ENCODE data around the gene GSDME. TPM values are rescaled to one million over a fixed set of nuclear protein-coding genes. Genes with fewer than 3 reads are reported as not detected.

The GSDME gene
- polyA plus RNA-seq, 1 of the 3 experiments (the other 2 are of a cell fraction), result 109 TPM

DNA sequence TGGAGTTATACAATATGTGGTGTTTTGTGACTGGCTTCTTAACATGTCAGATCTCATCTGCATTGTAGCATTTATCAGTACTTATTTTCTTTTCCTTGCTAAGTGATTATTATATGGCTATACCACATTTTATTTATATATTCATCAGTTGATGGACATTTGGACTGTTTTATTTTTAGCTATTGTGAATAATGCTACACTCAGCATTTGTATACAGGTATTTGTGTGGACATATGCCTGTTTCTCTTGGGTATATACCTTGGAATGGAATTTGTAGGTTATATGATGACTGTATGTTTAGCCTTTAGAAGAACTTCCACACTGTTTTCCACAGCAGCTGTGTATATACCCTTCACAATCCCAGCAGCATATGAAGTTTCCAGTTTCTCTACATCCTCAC, 86.5 kb downstream of the GSDME start:
- TF ChIP-seq FOXJ3 (CRISPR knock-in tag; IDR thresholded peaks at IDR 0.05) (no peak), FOXM1 (IDR thresholded peaks at IDR 0.05; ENCODE audit: low read depth) (no peak), CTCF (IDR thresholded peaks at IDR 0.05) (no peak), ELF1 (IDR thresholded peaks at IDR 0.05) (no peak), NRF1 (IDR thresholded peaks at IDR 0.05; ENCODE audit: low read depth, low read length) (no peak), CHD2 (IDR thresholded peaks at IDR 0.05; ENCODE audit: low read length, partially characterized antibody) (no peak), GABPA (IDR thresholded peaks at IDR 0.05; ENCODE audit: low read depth) (no peak)
- TF ChIP-seq, protein P1, sequence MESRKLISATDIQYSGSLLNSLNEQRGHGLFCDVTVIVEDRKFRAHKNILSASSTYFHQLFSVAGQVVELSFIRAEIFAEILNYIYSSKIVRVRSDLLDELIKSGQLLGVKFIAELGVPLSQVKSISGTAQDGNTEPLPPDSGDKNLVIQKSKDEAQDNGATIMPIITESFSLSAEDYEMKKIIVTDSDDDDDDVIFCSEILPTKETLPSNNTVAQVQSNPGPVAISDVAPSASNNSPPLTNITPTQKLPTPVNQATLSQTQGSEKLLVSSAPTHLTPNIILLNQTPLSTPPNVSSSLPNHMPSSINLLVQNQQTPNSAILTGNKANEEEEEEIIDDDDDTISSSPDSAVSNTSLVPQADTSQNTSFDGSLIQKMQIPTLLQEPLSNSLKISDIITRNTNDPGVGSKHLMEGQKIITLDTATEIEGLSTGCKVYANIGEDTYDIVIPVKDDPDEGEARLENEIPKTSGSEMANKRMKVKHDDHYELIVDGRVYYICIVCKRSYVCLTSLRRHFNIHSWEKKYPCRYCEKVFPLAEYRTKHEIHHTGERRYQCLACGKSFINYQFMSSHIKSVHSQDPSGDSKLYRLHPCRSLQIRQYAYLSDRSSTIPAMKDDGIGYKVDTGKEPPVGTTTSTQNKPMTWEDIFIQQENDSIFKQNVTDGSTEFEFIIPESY (IDR thresholded peaks at IDR 0.05; ENCODE audit: borderline replicate concordance, low read depth), result no peak
- Histone ChIP-seq H3K36me3 (replicated peaks in 1 of 2; ENCODE audit: control insufficient read depth in 1 of 2, insufficient read depth in 2 of 2, low read length in 1 of 2) (peaks cover 0 to 12% of the 10 kb centered on the region in 2 experiments), H4K20me1 (ENCODE audit: insufficient read depth) (no peaks in the 10 kb centered on the region), H3F3A (replicated peaks; ENCODE audit: insufficient read depth) (peaks cover 5% of the 10 kb centered on the region), H3K4me1 (ENCODE audit: control insufficient read depth in 1 of 2, insufficient read depth in 2 of 2, low read depth in 1 of 2, low read length in 1 of 2) (peaks cover 2 to 6% of the 10 kb centered on the region in 2 experiments; a peak in 2 of 4 replicates), H3K9me2 (no peaks in the 10 kb centered on the region), H3K27ac (ENCODE audit: low read depth in 2 of 2, low read length in 1 of 2) (no peak overlapping the region), H3K9ac (no peak overlapping the region), H3K4me2 (no peak overlapping the region), H3K4me3 (ENCODE audit: low read depth in 2 of 2, low read length in 1 of 2) (no peak overlapping the region), H3K9me3 (no peaks in the 10 kb centered on the region), H2AFZ (ENCODE audit: low read depth) (no peak overlapping the region), H3K27me3 (ENCODE audit: insufficient read depth) (no peaks in the 10 kb centered on the region), H3K79me2 (ENCODE audit: insufficient read depth) (no peaks in the 10 kb centered on the region)
- ChIA-PET CTCF (interaction anchor here (0.6 to 8.3 kb wide), 6 partner anchors 97 to 816 kb away, joined by 3 to 141 read pairs (median 3); partner anchors contain the start of gene PALS2), POLR2A (no interaction called here)
- DNase-seq, result no peak

DNA sequence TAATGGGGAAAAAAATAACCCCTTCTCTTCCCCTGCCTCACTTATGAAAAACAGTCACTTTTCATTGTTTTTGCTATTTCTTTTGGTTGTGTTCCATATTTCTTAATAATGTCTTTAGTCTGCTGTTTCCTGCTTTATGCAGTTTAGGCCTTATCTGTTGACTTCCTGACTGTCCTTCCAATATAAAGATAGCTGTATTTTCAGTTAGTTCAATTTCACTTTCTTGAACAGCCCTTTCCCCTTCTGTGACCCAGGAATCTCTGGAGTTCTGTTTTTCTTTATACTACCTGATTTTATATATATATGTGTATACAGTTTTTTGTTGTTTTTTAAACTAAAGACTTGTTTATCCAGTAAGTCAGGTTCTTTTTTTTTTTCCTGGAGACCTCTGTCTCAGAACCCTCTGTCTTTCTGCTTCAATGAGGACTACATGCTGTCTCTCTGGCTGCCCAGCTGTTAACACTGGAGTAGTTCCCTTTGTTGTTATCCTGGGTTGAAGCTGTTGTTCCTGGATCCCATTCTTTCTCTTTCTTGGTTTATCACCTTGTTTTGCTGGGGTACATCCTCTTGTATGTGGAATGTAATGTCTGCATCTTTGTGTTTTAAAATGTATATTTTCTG, 87.2 kb downstream of the GSDME start:
- ChIA-PET POLR2A (no interaction called here), CTCF (interaction anchor here (0.6 to 8.3 kb wide), 5 partner anchors 90 to 289 kb away, joined by 3 to 141 read pairs (median 3); partner anchors contain the start of gene PALS2)
- no peak for DNase-seq

More for the DNA sequence above, 87.2 kb downstream of the GSDME start:
- Histone ChIP-seq H2AFZ (ENCODE audit: low read depth) (no peak overlapping the region), H3K4me3 (ENCODE audit: low read depth in 2 of 2, low read length in 1 of 2) (no peak overlapping the region), H3K9me2 (no peaks in the 10 kb centered on the region), H3K27me3 (ENCODE audit: insufficient read depth) (no peaks in the 10 kb centered on the region), H3K4me1 (ENCODE audit: control insufficient read depth in 1 of 2, insufficient read depth in 2 of 2, low read depth in 1 of 2, low read length in 1 of 2) (peaks cover 5 to 6% of the 10 kb centered on the region in 2 experiments; a peak in 3 of 4 replicates), H3K4me2 (no peak overlapping the region), H3K79me2 (ENCODE audit: insufficient read depth) (no peaks in the 10 kb centered on the region), H3K9ac (no peak overlapping the region), H3F3A (replicated peaks; ENCODE audit: insufficient read depth) (peaks cover 5% of the 10 kb centered on the region), H3K9me3 (no peaks in the 10 kb centered on the region), H3K27ac (ENCODE audit: low read depth in 2 of 2, low read length in 1 of 2) (peak overlapping the region in 1 of 2 experiments; percentile 1; a peak in 1 of 4 replicates), H4K20me1 (ENCODE audit: insufficient read depth) (no peaks in the 10 kb centered on the region), H3K36me3 (replicated peaks in 1 of 2; ENCODE audit: control insufficient read depth in 1 of 2, insufficient read depth in 2 of 2, low read length in 1 of 2) (peaks cover 0 to 12% of the 10 kb centered on the region in 2 experiments)
- no peak for TF ChIP-seq YY1 (IDR thresholded peaks at IDR 0.05; ENCODE audit: low read depth)
